HEK293 (cell line): ENCODE results near the gene ADCY4.

Source experiments
- CTCF ChIA-PET: fragments of 350-600 bp; formaldehyde crosslinking; extraction: SDS; loops from one replicate; lab custom pipeline; 2021; ENCODE audit warnings: antibody characterized with exemption; lab: Yijun Ruan, JAX
- POLR2A ChIA-PET: fragments of 300-600 bp; formaldehyde crosslinking; extraction: SDS; loops from one replicate; lab custom pipeline; 2020; ENCODE audit warnings: antibody characterized with exemption, inconsistent platforms; lab: Yijun Ruan, JAX
- H3K27ac ChIP-seq: fragments of 200-500 bp; sonication (Bioruptor generic); 2 replicates; pipeline ENCODE4 v1.5.1; 2014; ENCODE audit warnings: low read depth, low read length, control low read depth, inconsistent platforms; ENCODE audit errors: extremely low read depth
- H3K36me3 ChIP-seq, 2 experiments: fragments of 200-500 bp in 1 of 2; sonication (Bioruptor generic) in 1 of 2; 1 replicate in 1 of 2; 2 replicates in 1 of 2; pipeline ENCODE4 v1.5.1; 2014 to 2017; ENCODE audit warnings: inconsistent platforms in 2 of 2, low read length in 2 of 2; ENCODE audit not compliant: control insufficient read depth in 2 of 2, insufficient read depth in 1 of 2
- H3K4me1 ChIP-seq: fragments of 200-500 bp; sonication (Bioruptor generic); 2 replicates; pipeline ENCODE4 v1.5.1; 2014; ENCODE audit warnings: mild to moderate bottlenecking, low read length, inconsistent platforms; ENCODE audit not compliant: control insufficient read depth, insufficient read depth
- H3K4me3 ChIP-seq: 2 replicates; pipeline ENCODE4 v1.5.1; 2011; ENCODE audit warnings: low read depth, mild to moderate bottlenecking, control low read depth, low read length, moderate library complexity
- H3K9me3 ChIP-seq: fragments of 200-500 bp; sonication (Bioruptor generic); 2 replicates; pipeline ENCODE4 v1.5.1; 2014; ENCODE audit warnings: low read depth, low read length, inconsistent platforms; ENCODE audit not compliant: control insufficient read depth, insufficient read depth
- ATF2 ChIP-seq: fragments of 450-650 bp; formaldehyde crosslinking; IDR thresholded peaks from 2 replicates; pipeline ENCODE4 v1.5.1; 2016; ENCODE audit warnings: missing biosample characterization, missing genetic modification characterization, low read depth
- IKZF3 ChIP-seq: fragments of 450-650 bp; IDR thresholded peaks from 2 replicates; pipeline ENCODE4 v1.5.0; 2018; ENCODE audit warnings: missing biosample characterization, mild to moderate bottlenecking, missing genetic modification characterization, moderate library complexity
- PATZ1 ChIP-seq: fragments of 450-650 bp; formaldehyde crosslinking; IDR thresholded peaks from 2 replicates; pipeline ENCODE4 v1.5.1; 2016; ENCODE audit warnings: missing biosample characterization, missing genetic modification characterization
- SETDB1 ChIP-seq: IDR thresholded peaks from one replicate; pipeline ENCODE4 v1.6.1; 2017; ENCODE audit warnings: mild to moderate bottlenecking, low read length, moderate library complexity, mixed read lengths; ENCODE audit not compliant: insufficient read length
- ZBTB10 ChIP-seq: fragments of 450-650 bp; formaldehyde crosslinking; IDR thresholded peaks from 2 replicates; pipeline ENCODE4 v1.5.1; 2016; ENCODE audit warnings: missing biosample characterization, missing genetic modification characterization
- ZBTB7A ChIP-seq: fragments of 450-650 bp; formaldehyde crosslinking; IDR thresholded peaks from 2 replicates; pipeline ENCODE4 v1.5.1; 2016; ENCODE audit warnings: low read depth, missing biosample characterization, missing genetic modification characterization
- ZNF2 ChIP-seq: fragments of 450-650 bp; formaldehyde crosslinking; IDR thresholded peaks from 2 replicates; pipeline ENCODE4 v1.5.1; 2016; ENCODE audit warnings: missing biosample characterization, missing genetic modification characterization
- ZNF24 ChIP-seq: fragments of 450-650 bp; formaldehyde crosslinking; IDR thresholded peaks from 2 replicates; pipeline ENCODE4 v1.5.1; 2016; ENCODE audit warnings: missing biosample characterization, missing genetic modification characterization
- ZNF274 ChIP-seq, 2 experiments: fragments of 200-500 bp in 1 of 2; fragments of 450-650 bp in 1 of 2; sonication (Bioruptor generic) in 1 of 2; formaldehyde crosslinking in 1 of 2; IDR thresholded peaks; 2 replicates each; pipeline versions ENCODE4 v1.5.1 to v1.6.1; 2014 to 2016; ENCODE audit warnings: borderline replicate concordance in 1 of 2, inconsistent platforms in 1 of 2, low read length in 1 of 2, missing biosample characterization in 1 of 2, missing genetic modification characterization in 1 of 2
- ZNF398 ChIP-seq: fragments of 450-650 bp; formaldehyde crosslinking; IDR thresholded peaks from 2 replicates; pipeline ENCODE4 v1.5.1; 2017; ENCODE audit warnings: missing biosample characterization, missing genetic modification characterization
- ZNF704 ChIP-seq: fragments of 450-650 bp; formaldehyde crosslinking; IDR thresholded peaks from 2 replicates; pipeline ENCODE4 v1.5.1; 2016; ENCODE audit warnings: missing biosample characterization, missing genetic modification characterization
- ZNF843 ChIP-seq: fragments of 450-650 bp; formaldehyde crosslinking; IDR thresholded peaks from 2 replicates; pipeline ENCODE4 v1.5.1; 2016; ENCODE audit warnings: missing biosample characterization, missing genetic modification characterization
- TF ChIP-seq, protein P1 (sequence below): fragments of 450-650 bp; formaldehyde crosslinking; IDR thresholded peaks from 2 replicates; pipeline ENCODE4 v1.5.1; 2017; ENCODE audit warnings: missing biosample characterization, missing genetic modification characterization

Gene ADCY4

DNA sequence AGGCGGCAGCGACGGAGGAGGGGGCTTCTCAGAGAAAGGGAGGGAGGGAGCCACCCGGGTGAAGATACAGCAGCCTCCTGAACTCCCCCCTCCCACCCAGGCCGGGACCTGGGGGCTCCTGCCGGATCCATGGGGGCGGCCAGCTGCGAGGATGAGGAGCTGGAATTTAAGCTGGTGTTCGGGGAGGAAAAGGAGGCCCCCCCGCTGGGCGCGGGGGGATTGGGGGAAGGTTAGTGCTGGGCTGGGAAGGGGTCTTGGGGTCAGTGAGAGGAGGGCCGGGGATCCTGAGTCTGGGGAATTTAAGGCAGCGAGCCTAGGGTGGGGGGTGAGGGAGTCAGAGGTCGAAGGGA, 33.3 kb upstream of the ADCY4 start:
- CTCF ChIA-PET, result interaction anchor here (1.0 kb wide), 1 partner anchor 35 kb away, joined by 3 read pairs; no protein-coding TSS in a partner anchor

More for the DNA sequence above, 33.3 kb upstream of the ADCY4 start:
- no peaks in the 10 kb centered on the region for H3K9me3 ChIP-seq
- H3K27ac ChIP-seq, result peak overlapping the region; percentile 97
- peaks cover 0 to 33% of the 10 kb centered on the region in 2 experiments; a peak in 2 of 3 replicates for H3K36me3 ChIP-seq
- H3K4me3 ChIP-seq, result peak overlapping the region; percentile 32
- TF ChIP-seq ZNF2 (tag by site-specific recombination), result no peak
- TF ChIP-seq, protein P1, sequence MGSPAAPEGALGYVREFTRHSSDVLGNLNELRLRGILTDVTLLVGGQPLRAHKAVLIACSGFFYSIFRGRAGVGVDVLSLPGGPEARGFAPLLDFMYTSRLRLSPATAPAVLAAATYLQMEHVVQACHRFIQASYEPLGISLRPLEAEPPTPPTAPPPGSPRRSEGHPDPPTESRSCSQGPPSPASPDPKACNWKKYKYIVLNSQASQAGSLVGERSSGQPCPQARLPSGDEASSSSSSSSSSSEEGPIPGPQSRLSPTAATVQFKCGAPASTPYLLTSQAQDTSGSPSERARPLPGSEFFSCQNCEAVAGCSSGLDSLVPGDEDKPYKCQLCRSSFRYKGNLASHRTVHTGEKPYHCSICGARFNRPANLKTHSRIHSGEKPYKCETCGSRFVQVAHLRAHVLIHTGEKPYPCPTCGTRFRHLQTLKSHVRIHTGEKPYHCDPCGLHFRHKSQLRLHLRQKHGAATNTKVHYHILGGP, result no peak
- 0 out of 2 replicates have a peak, but pooled peaks have one; percentile 3 for TF ChIP-seq IKZF3 (tag by site-specific recombination)
- no peak for TF ChIP-seq ATF2 (tag by site-specific recombination)
- peak; percentile 78 for TF ChIP-seq PATZ1 (tag by site-specific recombination)
- 0 out of 2 replicates have a peak, but pooled peaks have one; percentile 42 for TF ChIP-seq ZBTB10
- no peak for TF ChIP-seq ZNF274 (IDR thresholded peaks at IDR 0.05; ENCODE audit: low read length)
- TF ChIP-seq ZNF274 (tag by site-specific recombination; IDR thresholded peaks at IDR 0.05; ENCODE audit: borderline replicate concordance), result no peak
- TF ChIP-seq ZNF704 (tag by site-specific recombination), result no peak
- TF ChIP-seq ZNF843 (tag by site-specific recombination), result no peak
- no peak for TF ChIP-seq ZNF24 (tag by site-specific recombination)
- TF ChIP-seq ZBTB7A, result peak; percentile 56; the same call in 1 of the 2 replicates
- TF ChIP-seq ZNF398 (tag by site-specific recombination), result no peak
- TF ChIP-seq SETDB1, result no peak
- POLR2A ChIA-PET, result no interaction called here
- peaks cover 22% of the 10 kb centered on the region for H3K4me1 ChIP-seq
